Suprapubic skin (tissue), 4 donors: ENCODE results near the gene TAOK2. TPM values are rescaled to one million over a fixed set of nuclear protein-coding genes. Genes with fewer than 3 reads are reported as not detected.

Experiments
- DNase-seq, 2 donors: peaks; one replicate each; pipeline ENCODE4 v3.0.0-alpha.2; 2019; ENCODE audit warnings: low spot score in 2 of 2
- H3K27ac ChIP-seq: fragments of 200-600 bp; sonication (generic); one replicate; pipeline ENCODE4 v1.5.1; 2019
- H3K27me3 ChIP-seq: fragments of 200-600 bp; sonication (generic); one replicate; pipeline ENCODE4 v1.5.1; 2019
- H3K36me3 ChIP-seq: fragments of 200-600 bp; sonication (generic); one replicate; pipeline ENCODE4 v1.5.1; 2019
- H3K4me1 ChIP-seq: fragments of 200-600 bp; sonication (generic); one replicate; pipeline ENCODE4 v1.5.1; 2019
- H3K4me3 ChIP-seq: fragments of 200-600 bp; sonication (generic); one replicate; pipeline ENCODE4 v1.5.1; 2019; ENCODE audit warnings: mild to moderate bottlenecking
- H3K9me3 ChIP-seq: fragments of 200-600 bp; sonication (generic); one replicate; pipeline ENCODE4 v1.5.1; 2019
- EP300 ChIP-seq: sonication (generic); formaldehyde crosslinking; IDR thresholded peaks from one replicate; pipeline ENCODE4 v1.6.1; 2017; ENCODE audit warnings: antibody characterized with exemption
- POLR2A ChIP-seq, 2 donors: fragments of 450-650 bp; IDR thresholded peaks; one replicate each; pipeline ENCODE4 v1.6.1; 2017; ENCODE audit warnings: antibody characterized with exemption in 2 of 2, mild to moderate bottlenecking in 2 of 2, moderate library complexity in 2 of 2
- POLR2AphosphoS5 ChIP-seq, 3 donors: sonication (generic); formaldehyde crosslinking; IDR thresholded peaks; one replicate each; pipeline ENCODE4 v1.6.1; 2017; ENCODE audit warnings: antibody characterized with exemption in 3 of 3
- WGBS: methylation state at CpG from one replicate; pipeline ENCODE4 v1.1.5; 2018; 5-methylcytosine and 5-hydroxymethylcytosine counted together
- total RNA-seq, 4 donors: library from RNA; depleted of rRNA; stranded (reverse); fragments of >200 nt; gene quantifications; one replicate each; pipeline ENCODE4 v1.1.0, GENCODE V29; 2016
- TF ChIP-seq, protein P1 (sequence below), 2 donors: fragments of 200-600 bp in 1 of 2; fragments of 450-650 bp in 1 of 2; sonication (generic) in 1 of 2; IDR thresholded peaks; one replicate each; pipeline ENCODE4 v1.5.1; 2016 to 2019; ENCODE audit warnings: antibody characterized with exemption in 2 of 2, mild to moderate bottlenecking in 1 of 2, moderate library complexity in 1 of 2

Gene TAOK2
- total RNA-seq, 4 donors from 2014 or later, result 29.1 to 54.4 (median 39.1) TPM

DNA sequence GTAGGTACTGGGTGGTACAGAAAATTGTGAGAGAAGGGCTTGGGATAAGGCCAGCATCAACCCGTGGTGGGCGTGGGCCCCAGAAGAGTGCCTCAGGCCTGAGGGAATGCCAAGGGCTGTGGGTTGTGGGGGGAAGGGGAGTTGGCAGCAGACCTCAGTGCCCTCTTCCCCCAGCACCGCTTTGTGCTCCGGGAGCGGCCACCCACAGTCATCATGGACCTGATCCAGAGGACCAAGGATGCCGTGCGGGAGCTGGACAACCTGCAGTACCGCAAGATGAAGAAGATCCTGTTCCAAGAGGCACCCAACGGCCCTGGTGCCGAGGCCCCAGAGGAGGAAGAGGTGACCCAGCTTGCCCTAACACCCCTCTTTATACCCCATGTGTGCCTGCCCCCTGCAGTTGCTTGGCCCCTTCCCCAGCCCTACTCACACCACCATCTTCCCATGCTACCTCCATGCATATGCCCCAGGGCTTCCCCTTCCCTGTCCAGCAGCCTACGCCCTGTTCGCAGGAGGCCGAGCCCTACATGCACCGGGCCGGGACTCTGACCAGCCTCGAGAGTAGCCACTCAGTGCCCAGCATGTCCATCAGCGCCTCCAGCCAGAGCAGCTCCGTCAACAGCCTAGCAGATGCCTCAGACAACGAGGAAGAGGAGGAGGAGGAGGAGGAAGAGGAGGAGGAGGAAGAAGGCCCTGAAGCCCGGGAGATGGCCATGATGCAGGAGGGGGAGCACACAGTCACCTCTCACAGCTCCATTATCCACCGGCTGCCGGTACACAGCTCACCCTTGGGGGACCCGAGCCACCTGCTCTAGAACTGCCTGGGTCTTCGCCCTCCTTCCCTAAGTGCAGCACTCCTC lies 9.1 kb downstream of the TAOK2 start:
- Histone ChIP-seq H3K36me3 (peaks cover 100% of the 10 kb centered on the region), H3K27ac (no peak overlapping the region), H3K4me3 (no peak overlapping the region), H3K9me3 (no peaks in the 10 kb centered on the region), H3K4me1 (peaks cover 6% of the 10 kb centered on the region), H3K27me3 (no peaks in the 10 kb centered on the region)
- WGBS, result 84% methylated on average over 17 of the region's 24 CpGs
- DNase-seq, result peak in 1 of 2 donors; percentile 59
- TF ChIP-seq POLR2A (IDR thresholded peaks at IDR 0.05), result no peak
- TF ChIP-seq POLR2AphosphoS5 (IDR thresholded peaks at IDR 0.05), result no peak
- TF ChIP-seq, protein P1, sequence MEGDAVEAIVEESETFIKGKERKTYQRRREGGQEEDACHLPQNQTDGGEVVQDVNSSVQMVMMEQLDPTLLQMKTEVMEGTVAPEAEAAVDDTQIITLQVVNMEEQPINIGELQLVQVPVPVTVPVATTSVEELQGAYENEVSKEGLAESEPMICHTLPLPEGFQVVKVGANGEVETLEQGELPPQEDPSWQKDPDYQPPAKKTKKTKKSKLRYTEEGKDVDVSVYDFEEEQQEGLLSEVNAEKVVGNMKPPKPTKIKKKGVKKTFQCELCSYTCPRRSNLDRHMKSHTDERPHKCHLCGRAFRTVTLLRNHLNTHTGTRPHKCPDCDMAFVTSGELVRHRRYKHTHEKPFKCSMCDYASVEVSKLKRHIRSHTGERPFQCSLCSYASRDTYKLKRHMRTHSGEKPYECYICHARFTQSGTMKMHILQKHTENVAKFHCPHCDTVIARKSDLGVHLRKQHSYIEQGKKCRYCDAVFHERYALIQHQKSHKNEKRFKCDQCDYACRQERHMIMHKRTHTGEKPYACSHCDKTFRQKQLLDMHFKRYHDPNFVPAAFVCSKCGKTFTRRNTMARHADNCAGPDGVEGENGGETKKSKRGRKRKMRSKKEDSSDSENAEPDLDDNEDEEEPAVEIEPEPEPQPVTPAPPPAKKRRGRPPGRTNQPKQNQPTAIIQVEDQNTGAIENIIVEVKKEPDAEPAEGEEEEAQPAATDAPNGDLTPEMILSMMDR (IDR thresholded peaks at IDR 0.05), result no peak
- TF ChIP-seq EP300, result no peak

DNA sequence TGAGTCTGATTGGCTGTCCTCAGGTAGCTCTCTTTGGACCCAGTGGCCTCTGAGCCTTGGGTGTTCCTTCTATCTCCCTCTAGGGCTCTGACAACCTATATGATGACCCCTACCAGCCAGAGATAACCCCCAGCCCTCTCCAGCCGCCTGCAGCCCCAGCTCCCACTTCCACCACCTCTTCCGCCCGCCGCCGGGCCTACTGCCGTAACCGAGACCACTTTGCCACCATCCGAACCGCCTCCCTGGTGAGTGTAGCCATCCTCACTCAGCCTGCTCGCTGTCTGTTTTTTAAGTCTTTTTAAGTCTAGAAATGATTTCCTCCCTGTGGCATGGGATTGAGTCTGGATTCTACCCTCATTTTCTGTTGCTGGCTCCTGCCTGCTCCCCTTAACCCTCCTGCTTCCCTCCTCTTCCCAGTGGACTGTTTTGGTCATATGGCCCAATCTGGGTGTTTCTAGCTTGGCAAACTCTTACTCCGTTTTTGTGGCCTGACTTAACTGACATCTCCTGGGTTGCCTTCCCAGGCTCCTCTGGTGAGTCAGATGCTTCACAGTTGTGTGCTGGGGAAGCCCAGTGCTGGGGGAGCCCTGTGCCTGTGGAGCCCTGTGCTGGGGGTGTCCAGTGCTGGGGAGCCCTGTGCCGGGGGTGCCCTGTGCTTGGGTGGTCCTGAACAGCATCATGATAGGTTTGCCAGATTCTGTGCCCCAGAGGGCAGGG lies 9.9 kb downstream of the TAOK2 start:
- 76% methylated on average over 11 of the region's 12 CpGs for WGBS
- no peaks in the 10 kb centered on the region for H3K27me3 ChIP-seq
- peak in 1 of 2 donors; percentile 54 for DNase-seq
- H3K4me1 ChIP-seq, result no peaks in the 10 kb centered on the region
- TF ChIP-seq POLR2AphosphoS5 (IDR thresholded peaks at IDR 0.05) (no peak), EP300 (no peak), POLR2A (IDR thresholded peaks at IDR 0.05) (no peak)
- TF ChIP-seq, protein P1 (IDR thresholded peaks at IDR 0.05), result no peak
- no peak overlapping the region for H3K4me3 ChIP-seq
- H3K36me3 ChIP-seq, result peaks cover 100% of the 10 kb centered on the region
- H3K9me3 ChIP-seq, result no peaks in the 10 kb centered on the region
- no peak overlapping the region for H3K27ac ChIP-seq

DNA sequence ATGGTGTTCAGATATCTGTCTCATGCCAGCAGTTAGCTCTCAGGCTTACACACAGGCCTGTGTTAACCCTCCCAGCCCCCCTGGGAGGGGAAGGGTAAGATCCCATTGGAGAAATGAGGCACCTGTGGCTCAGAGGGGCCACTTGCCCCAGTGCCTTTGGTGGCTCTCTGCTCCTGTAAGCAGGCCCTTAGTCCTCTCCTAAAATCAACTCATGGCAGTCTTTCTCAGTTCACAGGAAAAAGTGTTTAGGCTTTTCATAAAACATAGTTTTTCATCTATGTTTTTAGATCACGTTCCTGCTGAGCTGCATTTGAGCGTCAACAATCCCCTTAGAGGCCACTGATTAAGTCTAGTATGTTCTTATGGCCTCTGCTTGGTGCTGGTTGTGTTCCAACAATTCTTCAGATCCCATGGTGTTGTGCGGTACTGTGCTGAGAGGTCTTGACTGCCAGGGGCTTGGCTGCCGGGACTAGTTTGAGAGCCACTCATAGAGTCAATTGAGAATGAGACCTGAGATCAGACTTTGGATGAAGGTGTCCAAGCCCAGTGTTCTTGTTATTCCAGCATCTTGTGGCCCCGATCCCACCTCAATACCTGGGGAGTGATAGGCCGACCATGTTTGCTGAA lies 10.6 kb downstream of the TAOK2 start:
- TF ChIP-seq, protein P1 (IDR thresholded peaks at IDR 0.05), result no peak
- no peak for TF ChIP-seq POLR2A (IDR thresholded peaks at IDR 0.05)
- TF ChIP-seq POLR2AphosphoS5 (IDR thresholded peaks at IDR 0.05), result no peak
- TF ChIP-seq EP300, result no peak
- Histone ChIP-seq H3K36me3 (peaks cover 100% of the 10 kb centered on the region), H3K27ac (no peak overlapping the region), H3K27me3 (no peaks in the 10 kb centered on the region), H3K4me1 (no peaks in the 10 kb centered on the region), H3K4me3 (no peak overlapping the region), H3K9me3 (no peaks in the 10 kb centered on the region)
- DNase-seq, result no peak
- WGBS, result 79% methylated on average over 6 of the region's 6 CpGs

DNA sequence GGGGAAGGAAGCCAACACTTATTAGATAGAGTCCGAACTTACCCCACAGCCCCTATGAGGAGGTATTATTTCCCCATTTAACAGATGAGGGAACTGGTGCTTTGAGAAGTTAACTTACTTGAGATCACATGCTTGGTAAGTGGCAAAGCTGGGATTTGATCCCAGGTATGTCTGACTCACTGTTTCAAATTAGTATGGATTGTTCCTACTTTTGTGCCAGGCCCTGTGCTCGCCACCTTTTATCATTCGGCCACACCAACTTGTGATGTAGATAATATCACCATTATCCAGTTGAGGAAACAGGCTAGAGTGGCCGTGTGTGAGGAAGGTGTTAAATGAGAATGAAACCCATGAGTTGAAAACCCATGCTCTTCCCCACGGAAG lies 11.1 kb downstream of the TAOK2 start:
- TF ChIP-seq POLR2AphosphoS5 (IDR thresholded peaks at IDR 0.05) (no peak), POLR2A (IDR thresholded peaks at IDR 0.05) (no peak), EP300 (no peak)
- TF ChIP-seq, protein P1 (IDR thresholded peaks at IDR 0.05), result no peak
- no peaks in the 10 kb centered on the region for H3K4me1 ChIP-seq
- no peaks in the 10 kb centered on the region for H3K9me3 ChIP-seq
- no peak for DNase-seq
- no peak overlapping the region for H3K27ac ChIP-seq
- H3K27me3 ChIP-seq, result no peaks in the 10 kb centered on the region
- WGBS, result 91% methylated on average over 5 of the region's 5 CpGs
- H3K36me3 ChIP-seq, result peaks cover 100% of the 10 kb centered on the region
- no peak overlapping the region for H3K4me3 ChIP-seq
